GM19452 (cell line): ENCODE data around the gene NRBP1.
A peak's percentile ranks its signal among the peaks of the same experiment; 100 is the strongest.

Experiments used
- ATAC-seq: cut with Tn5 transposase; IDR thresholded peaks from one replicate; pipeline ENCODE4 v1.9.1; 2021; ENCODE audit not compliant: unreplicated experiment

The NRBP1 gene

DNA sequence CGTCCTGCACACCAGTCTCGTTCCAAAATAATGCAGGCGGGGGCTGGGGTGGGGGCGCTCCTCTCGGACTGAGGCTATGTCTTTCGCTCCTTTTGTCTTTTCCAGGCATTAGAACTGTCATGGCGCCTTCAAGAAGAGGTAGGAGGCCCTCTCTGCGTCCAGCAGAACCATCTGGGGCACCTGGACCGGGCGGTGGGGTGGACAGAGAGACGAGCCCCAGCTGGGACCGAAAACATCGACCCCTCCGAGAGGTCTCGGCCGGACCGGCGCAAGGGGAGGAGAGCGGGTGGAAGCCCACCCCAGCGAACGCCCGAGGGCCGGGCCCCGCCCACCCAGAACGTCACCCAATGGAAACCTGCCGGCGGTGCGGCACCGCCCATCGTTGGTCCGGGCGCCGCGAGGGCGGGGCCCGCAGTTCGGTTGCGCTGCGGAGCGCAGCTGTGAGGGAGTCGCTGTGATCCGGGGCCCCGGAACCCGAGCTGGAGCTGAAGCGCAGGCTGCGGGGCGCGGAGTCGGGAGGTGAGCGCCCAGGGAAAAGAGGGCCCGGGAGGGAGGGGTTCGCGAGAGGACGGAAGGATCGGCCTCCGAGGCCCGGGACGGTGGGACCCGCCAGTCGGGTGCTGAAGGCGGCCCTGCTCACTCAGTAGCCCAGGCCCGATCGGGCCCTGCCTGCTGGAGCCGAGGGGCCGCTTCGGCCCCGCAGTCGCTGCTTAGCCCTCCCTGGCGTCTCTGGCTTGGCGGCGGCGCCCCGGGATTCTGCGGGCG is at the start of gene NRBP1:
Gene NRBP1, plus strand, starts transcription at position 419 of the 765 bp plus-strand sequence. CDS start 4,643 bp downstream, outside the sequence.
- peak; percentile 88 for ATAC-seq

DNA sequence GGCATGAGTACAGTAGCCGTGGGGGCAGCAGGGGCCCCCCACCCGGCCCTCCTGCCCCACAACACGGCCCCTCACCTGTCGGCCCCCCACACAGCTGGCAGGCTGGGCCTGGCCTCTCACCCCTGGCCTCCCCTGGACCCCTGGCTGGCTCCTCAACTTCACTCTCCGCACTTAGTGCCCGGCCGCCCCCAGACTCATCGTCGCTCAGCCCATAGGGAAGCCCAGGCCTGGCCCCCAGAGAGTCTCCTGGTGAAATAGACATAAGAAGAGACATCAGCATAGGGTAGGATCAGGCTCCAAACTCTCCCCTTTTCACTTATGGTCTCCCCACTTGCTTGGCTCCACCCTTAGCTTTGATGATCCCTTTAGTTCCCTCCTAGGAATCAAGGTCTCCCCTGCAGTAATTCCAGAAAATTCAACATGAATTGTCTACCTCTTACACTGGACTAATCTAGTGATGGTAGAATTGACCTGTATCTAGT is 49.6 kb upstream of the NRBP1 start:
- ATAC-seq, result no peak

DNA sequence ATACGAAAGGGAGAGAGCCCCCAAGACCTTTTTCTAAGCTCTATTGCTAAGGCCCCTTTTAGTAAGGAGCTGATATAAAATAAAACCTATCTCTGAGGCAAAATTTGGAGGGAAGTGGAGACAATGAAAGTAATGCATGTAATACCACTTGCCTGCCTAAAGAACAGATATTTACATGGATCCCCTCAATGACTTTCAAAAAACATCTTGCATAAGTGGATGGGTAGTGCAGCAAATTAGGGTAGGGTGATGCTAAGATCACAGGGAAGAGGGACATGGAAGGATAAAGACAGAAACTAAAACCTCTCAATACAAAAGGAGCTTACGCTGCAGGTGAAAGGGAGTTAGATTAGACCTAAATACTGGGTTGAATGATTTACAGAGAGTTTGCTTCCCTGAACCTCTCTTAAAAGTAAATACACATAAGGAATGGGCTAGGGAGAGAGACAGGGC is 49.0 kb upstream of the NRBP1 start:
- no peak for ATAC-seq

DNA sequence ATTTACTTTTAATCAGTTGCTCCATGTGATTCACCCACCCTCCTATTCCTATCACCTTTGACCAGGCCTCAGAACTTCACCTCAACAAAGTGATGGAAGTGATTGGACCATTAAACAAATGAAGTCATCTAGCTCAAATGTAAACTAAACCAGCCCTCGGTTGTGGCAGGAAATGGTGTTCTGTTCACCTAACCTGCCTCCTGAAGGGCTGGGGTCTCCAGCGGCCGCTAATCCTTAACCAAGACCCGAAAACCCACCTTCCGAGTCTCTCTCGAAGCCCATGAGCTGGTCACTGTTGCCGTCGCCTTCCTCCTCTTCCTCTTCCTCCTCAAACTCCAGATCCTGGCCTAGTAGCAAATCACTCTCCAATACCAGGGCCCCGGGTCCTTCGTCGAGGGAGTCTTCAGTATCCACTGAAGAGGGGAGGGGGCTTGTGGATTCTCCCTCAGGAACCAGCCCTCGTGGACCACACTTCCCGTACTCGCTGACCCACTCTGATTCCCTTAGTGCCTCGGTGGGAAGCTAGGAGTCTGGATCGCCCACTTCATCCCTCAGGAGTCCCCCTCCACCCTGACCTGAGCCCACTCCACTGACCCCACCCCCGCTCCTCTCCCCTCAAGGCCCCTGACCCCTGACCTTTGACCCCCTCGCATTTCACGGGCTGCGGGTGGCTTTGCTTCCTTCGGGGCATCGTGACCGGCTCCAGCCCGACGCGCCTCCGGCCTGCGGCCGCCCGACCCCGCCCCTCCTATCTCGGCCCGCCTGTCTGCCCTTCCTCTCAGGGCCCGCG is 48.4 kb upstream of the NRBP1 start:
- peak; percentile 38 for ATAC-seq

DNA sequence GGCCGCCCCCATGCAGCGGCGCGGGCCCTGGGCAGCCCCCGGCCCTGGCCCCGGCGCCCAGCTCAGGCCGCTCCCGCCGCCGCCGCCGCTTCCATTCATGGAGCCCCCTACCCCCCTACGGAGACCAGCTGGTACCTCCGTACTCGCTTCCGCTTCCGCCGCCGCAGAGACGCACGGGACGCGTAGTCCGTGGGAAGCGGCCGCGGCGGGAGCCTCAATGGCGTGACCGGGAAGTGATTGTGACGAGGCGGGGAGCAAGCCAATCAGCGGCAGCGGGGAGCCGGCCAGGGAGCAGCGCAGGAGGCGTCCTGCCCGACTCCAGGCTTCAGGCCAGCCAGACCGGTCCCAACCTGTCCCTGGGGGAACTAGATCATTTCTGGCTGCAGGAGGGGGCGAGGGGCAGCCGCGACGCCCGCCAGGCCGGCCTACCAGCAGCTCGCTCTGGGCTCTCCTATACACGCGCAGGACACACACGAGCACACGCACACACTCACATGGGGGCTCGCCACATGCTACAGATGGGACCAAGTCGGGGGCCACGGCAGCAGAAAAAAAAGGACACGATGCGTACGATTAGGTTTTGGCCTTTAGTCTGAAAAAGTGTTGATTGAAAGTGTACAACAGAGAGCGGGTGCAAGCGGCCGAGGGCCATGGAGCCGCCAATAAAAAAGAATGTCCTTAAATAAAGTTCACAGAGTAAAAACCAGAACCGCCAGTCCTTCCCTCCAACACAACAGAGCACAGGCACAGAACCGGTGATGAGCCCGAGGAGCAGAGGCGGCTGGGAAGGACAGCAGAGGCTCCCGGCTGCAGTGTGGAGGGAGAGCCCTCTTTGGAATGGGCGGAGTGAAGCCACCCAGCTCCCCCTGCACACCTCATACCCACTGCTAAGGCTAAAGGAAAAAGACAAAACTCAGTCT is 47.5 kb upstream of the NRBP1 start, which contains the start of gene ZNF513:
Gene ZNF513, minus strand, starts transcription at position 109 of the 920 bp plus-strand sequence. CDS start 208 bp downstream, outside the sequence.
- ATAC-seq, result peak; percentile 81

DNA sequence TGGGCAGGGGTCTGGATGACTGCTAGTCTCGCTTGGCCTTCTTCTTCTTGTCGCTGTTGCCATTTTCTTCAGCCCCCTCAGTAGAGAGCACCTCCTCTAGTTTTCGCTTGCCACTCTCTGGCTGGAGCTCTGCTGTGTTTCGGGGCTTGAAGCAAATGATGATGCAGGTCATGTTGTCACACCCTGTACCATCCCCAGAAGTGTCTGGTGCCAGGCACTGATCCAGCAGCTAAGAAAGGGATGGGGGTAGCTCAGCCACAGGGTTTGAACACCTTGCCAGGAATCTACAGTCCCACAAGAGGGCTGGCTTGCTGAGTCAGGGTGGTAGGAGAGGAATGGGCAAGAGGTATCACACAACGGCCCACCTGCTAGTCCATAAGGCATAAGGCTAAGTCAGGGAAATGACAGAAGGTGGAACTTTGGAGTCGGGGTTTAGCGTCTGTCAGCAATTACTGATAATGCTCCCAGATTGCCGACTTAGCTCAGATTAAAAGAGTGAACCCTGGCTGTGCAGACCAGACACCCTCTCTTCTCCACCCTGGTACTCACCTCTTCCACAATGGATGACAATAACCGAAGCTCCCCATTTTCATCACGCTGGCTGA is 46.8 kb upstream of the NRBP1 start:
- no peak for ATAC-seq

DNA sequence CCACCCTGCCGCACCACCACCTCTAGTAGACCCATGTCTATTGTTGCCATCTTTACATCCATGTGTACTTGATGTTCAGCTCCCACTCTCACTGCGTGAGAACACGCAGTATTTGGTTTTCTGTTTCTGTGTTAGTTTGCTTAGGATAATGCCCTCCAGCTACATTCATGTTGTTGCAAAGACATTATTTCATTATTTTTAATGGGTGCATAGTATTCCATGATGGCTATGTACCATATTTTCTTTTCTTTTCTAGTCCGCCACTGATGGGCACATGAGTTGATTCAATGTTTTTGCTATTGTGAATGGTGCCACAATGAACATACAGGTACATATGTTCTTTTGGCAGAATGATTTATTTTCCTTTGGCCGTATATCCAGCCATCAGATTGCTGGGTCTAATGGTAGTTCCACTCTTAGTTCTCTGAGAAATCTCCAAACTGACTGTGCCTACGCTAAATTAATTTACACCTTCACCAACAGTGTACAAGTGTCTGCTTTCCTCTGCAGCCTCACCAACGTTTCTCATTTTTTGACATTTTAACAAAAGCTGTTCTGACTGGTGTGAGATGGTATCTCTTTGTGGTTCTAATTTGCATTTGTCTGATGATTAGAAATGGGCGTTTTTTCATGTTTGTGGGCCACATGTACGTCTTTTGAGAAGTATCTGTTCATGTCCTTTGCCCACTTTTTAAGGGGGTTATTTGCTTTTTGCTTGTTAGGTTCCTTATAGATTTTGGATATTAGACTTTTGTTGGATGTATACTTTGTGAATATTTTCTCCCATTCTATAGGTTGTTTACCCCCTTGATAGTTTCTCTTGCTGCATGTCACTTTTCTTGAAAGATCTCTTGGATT is 37.4 kb upstream of the NRBP1 start:
- no peak for ATAC-seq

DNA sequence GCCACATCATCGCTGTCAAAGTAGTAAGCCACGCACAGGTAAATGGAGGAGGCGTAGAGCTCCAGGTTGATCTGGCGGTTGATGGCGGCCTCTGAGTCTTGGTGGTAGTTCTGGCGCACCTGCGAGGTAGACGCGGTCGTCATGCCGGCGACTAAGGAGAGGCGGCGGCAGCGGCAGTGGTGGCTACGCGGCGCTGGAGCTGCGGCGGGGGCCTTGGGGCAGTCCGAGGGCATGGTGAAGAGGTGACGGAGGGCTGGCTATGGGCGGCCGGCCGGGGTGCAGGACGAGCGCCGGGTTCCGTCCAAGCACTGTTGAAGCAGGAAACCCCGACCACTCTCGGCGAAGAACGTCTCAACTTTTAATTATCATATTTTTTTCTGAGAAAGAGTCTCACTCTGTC is 35.2 kb upstream of the NRBP1 start:
- no peak for ATAC-seq

DNA sequence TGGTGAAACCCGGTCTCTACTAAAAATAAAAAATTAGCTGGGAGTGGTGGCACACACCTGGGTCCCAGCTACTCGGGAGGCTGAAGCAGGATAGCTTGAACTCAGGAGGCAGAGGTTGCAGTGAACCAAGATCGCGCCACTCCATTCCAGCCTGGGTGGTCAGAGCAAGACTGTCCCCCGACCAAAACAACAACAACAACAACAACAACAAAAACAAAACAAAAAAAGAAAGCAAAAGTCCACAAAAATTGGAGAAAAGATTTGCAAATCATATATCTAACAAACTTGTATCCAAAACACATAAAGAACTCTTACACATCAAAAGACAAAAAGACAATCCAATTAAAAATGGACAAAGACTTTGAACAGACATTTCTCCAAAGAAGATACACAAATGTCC is 29.5 kb upstream of the NRBP1 start:
- no peak for ATAC-seq

DNA sequence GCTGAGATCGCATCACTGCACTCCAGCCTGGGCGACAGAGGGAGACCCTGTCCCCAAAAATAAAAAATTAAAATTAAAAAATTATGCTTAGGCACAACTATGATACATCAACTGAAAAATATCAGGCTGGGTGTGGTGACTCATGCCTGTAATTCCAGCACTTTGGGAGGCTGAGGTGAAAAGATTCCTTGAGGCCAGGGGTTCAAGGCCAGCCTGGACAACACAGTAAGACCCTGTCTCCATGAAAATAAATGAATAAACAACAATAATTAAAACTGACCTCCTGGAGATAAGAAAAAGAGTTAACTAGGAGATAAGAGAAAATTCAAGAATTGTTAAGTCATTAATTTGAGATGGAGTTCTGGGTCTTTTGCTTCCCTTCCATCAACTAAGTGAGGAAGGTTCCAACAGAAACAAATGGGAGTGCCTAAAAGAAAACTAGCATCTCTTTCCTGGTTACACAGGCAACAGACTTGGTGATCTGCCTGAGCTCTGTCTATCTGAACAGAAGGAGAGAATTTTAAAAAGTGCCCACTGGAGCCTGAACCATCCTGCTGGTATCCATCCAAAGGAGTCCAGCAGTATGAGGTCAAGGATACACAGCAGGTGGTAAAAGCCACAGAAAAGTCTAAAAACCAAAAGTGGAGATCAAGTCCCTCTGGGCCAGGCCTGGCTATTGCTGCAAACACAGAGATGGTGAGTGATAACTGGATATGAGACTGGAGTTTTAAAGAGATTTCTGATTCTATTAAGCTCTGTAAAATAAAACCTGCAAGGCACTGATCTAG is 27.9 kb upstream of the NRBP1 start:
- no peak for ATAC-seq

DNA sequence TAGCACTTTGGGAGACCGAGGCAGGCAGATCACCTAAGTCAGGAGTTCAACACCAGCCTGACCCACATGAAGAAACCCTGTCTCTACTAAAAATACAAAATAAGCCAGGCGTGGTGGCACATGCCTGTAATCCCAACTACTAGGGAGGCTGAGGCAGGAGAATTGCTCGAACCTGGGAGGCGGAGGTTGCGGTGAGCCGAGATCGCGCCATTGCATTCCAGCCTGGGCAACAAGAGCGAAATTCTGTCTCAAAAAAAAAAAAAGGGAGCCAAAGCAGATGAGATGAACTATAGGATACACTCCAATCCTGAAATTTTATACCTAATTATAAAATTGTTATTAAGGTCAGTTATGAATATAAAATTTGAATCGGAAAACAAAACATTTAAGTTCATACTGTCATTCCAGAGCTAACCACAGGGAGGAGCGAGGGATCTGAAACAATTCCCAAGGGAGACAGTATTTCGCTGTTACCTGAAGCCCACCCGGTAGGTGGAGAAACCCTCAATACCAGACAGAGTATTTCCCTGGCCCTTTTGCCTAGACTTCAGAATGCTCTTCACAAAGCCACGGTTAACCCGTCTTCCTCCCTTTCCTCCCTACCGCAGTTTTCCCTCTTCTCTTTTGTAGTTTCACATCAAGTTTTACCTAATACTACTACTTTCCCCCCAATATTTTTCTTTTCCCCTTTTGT is 20.5 kb upstream of the NRBP1 start:
- no peak for ATAC-seq

DNA sequence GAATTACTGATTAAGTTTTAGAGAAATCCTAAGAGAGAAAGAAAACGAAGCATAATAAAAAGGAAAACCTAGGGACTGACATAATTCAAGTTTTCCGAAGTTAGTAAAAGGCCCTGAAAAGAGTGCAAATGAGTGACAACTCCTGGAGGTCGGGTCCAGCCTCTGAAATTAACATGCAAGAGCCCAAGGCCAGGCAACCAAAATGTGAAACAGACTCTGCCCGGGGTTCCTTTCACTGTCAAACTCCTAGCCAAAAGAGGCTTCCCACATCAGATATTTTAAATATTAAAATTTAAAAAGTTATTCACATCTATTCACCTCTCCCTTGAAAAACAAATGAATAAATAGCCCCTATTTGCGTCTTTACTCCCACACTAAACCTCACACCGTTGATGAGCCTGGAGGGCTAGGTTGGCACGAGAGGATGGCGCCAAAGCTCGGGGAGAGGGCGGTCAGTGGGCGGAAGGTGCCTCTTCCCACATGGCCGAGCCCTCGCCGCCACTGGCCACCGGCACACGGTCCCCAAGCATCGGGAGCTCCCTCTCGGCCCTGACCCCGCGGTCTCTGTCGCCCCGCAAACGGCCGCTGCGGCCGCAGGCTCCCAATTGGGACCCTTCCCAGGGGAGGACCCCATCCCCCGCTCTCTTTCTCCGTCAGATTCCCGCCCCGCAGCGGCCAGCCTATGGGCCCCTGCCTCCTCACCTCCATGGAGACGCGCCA is 19.7 kb upstream of the NRBP1 start:
- peak; percentile 23 for ATAC-seq

DNA sequence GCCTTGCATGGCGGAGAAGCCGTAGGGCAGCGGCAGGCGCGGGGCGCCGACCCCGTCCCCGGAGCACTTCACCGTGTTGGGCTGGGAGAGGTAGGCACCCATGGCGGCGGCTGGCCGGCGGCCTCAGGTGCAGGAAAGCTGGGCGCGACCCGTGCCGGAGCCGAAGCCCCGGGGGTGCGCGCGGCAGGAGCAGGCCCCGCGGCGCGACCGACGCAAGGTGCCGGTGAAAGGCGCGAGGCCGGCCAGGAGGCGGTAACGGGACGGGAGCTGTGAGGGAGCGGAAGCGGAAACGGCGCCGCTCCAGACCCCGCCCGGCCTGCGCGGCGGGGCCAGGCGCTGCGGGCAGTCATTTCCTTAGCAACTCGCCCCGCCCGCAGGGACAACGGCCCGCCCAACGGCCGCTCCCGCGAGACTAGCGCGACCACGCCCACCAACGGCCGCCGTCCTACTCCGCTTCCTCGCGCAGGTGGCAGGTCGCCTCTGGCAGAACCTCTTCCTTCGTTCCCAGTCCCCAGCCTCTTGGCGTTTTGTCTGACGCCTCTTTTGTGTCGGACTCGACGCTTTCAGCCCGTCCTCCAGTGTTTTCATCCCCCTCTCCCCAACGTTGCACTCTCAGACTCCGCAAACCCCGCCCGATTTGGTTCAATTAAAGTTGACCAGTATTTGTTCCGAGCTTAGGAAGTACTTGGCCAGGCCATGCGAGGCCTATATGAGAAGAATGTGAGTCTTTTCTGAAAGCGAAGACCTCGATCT is 18.9 kb upstream of the NRBP1 start, which contains the start of gene PPM1G:
Gene PPM1G, minus strand, starts transcription at position 271 of the 753 bp plus-strand sequence. Its CDS starts 169 bp downstream, at position 102.
- peak; percentile 96 for ATAC-seq

DNA sequence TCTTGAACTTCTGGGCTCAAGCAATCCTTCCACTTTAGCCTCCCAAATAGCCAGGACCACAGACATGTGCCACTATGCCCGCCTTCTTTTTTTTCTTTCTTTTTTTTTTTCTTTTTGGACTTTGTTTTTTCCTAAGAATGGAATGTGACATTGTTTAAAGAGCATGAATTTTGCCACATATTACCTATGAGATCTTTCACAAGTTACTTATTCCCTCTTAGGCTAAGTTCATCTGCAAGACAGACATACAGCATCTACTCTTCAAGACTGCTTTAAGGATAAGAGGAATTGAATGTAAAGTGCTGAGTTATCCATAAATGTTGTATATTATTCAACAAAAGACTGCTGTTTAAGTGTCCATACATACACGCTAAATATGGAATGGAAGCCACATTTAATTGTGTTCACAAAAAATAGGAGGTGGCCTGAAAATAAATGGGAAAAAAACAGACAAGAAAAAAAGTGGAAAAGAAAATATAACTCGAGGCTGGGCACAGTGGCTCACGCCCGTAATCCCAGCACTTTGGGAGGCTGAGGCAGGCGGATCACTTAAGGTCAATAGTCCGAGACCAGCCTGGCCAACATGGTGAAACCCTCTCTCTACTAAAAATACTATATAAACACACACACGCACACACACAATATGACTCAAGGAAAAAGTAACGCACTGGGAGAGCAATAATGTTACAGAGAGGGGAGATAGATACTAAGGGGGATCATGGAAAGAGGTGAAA is 15.8 kb upstream of the NRBP1 start:
- ATAC-seq, result no peak

DNA sequence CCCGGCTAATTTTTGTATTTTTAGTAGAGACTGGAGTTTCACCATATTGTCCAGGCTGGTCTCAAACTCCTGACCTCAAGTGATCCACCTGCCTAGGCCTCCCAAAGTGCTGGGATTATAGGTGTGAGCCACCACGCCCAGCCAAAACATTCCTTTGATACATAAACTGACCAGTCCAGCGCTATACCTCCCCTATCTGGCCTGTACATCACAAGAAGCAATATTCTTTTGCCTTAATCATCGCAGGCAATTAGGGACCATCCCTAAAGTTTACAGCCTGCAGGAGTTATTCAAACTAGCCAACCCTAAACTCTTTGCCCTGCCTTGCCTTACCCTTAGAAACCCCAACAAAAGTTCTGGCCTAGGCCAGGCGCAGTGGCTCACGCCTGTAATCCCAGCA is 12.3 kb upstream of the NRBP1 start:
- no peak for ATAC-seq

DNA sequence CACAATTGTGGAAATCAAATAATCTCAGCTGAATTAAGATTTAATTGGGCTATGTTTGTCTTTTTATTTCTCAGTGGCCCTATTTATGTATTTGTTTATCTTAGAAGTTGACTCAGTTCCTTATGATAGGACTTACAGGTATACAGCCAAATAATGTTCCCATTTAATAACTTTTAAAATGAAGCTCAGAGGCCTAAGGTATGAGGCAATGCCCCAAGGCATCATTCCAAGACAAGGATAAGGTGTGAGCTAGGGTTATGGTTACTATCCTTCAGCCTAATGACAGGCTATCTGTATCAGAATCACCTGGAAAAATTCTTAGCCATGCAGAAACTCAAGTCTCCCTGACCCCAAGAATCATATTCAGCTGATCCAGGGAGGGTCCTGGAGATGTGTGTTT is 7.4 kb upstream of the NRBP1 start:
- ATAC-seq, result no peak
